CD4-positive, alpha-beta T cell (primary cell): ENCODE results near the gene CXCR2. TPM values are rescaled to one million over a fixed set of nuclear protein-coding genes. Genes with fewer than 3 reads are reported as not detected.
"Not testable (repeated sequence)": the region's sequence is repeated elsewhere in the genome, so short reads cannot be mapped to it uniquely, and the experiment has no call there.

Experiments used
- ATAC-seq: fragments of 200-7000 bp; cut with Tn5 transposase; one replicate; pipeline ENCODE4 v1.10.0; 2022; ENCODE audit warnings: mild to moderate bottlenecking; ENCODE audit not compliant: poor library complexity
- CTCF ChIA-PET: fragments of 350-600 bp; sonication (Branson Sonifier 250); formaldehyde crosslinking; loops from one replicate; lab custom pipeline; 2021; ENCODE audit warnings: antibody characterized with exemption, inconsistent platforms; lab: Charles Lee
- POLR2A ChIA-PET: fragments of 350-600 bp; sonication (Branson Sonifier 250); formaldehyde crosslinking; loops from one replicate; lab custom pipeline; 2021; ENCODE audit warnings: antibody characterized with exemption, inconsistent platforms; lab: Charles Lee
- DNase-seq, 14 experiments: peaks; one replicate each; pipeline ENCODE4 v3.0.0-alpha.2; 2013 to 2020; ENCODE audit warnings: mixed read lengths in 2 of 14
- H3K27ac ChIP-seq, 2 donors: one replicate each; pipeline versions ENCODE4 v1.5.1 to v1.7.0; 2013; ENCODE audit warnings: low read length in 2 of 2, low read depth in 1 of 2, mild to moderate bottlenecking in 1 of 2
- H3K27me3 ChIP-seq, 2 experiments: 1 replicate in 1 of 2; 2 replicates in 1 of 2; pipeline versions ENCODE4 v1.6.1 to v1.7.0; 2013; ENCODE audit warnings: low read length in 2 of 2, control low read depth in 1 of 2, mild to moderate bottlenecking in 1 of 2, moderate library complexity in 1 of 2; ENCODE audit not compliant: insufficient read depth in 2 of 2, control insufficient read depth in 1 of 2
- H3K36me3 ChIP-seq: one replicate; pipeline ENCODE4 v1.6.1; 2013; ENCODE audit warnings: low read length, control low read depth; ENCODE audit not compliant: insufficient read depth
- H3K4me1 ChIP-seq: one replicate; pipeline ENCODE4 v1.6.1; 2013; ENCODE audit warnings: low read length, control low read depth; ENCODE audit not compliant: insufficient read depth
- H3K4me3 ChIP-seq: one replicate; pipeline ENCODE4 v1.5.1; 2013; ENCODE audit warnings: mild to moderate bottlenecking, low read length, moderate library complexity
- H3K9me3 ChIP-seq, 2 experiments: 1 replicate in 1 of 2; 2 replicates in 1 of 2; pipeline versions ENCODE4 v1.6.1 to v1.7.0; 2013; ENCODE audit warnings: low read length in 2 of 2, mild to moderate bottlenecking in 2 of 2, control low read depth in 1 of 2, moderate library complexity in 1 of 2; ENCODE audit not compliant: control insufficient read depth in 1 of 2, insufficient read depth in 1 of 2
- H3K27ac Mint-ChIP-seq: one replicate; pipeline ENCODE4 v1.8.0; 2020; ENCODE audit warnings: mixed read lengths
- H3K27me3 Mint-ChIP-seq: one replicate; pipeline ENCODE4 v1.8.0; 2021; ENCODE audit warnings: mixed read lengths
- H3K36me3 Mint-ChIP-seq: one replicate; pipeline ENCODE4 v1.8.0; 2021; ENCODE audit warnings: low read depth, mixed read lengths
- H3K4me1 Mint-ChIP-seq: one replicate; pipeline ENCODE4 v1.8.0; 2021; ENCODE audit warnings: low read depth, mixed read lengths
- H3K4me3 Mint-ChIP-seq: one replicate; pipeline ENCODE4 v1.8.0; 2020; ENCODE audit warnings: mild to moderate bottlenecking, mixed read lengths
- H3K9me3 Mint-ChIP-seq: one replicate; pipeline ENCODE4 v1.8.0; 2020; ENCODE audit warnings: mixed read lengths
- intact Hi-C, 2 experiments: fragments of 100-400 bp; cut with DNase I in 1 of 2; cut with micrococcal nuclease in 1 of 2; formaldehyde crosslinking; loops; one replicate each; pipeline versions ENCODE4 v1.15.1 to v1.9.0; 2023 to 2025; cut with DNase I, micrococcal nuclease
- total RNA-seq, 174 experiments: library from RNA in 2 of 174; stranded (reverse) in 2 of 174; gene quantifications; one replicate each; pipeline ENCODE4 v1.2.3 and lab custom pipeline; 2021 to 2026
- TF ChIP-seq, protein P1 (sequence below): fragments of 200-600 bp; IDR thresholded peaks from one replicate; pipeline ENCODE4 v1.8.0; 2022; ENCODE audit warnings: antibody characterized with exemption, mild to moderate bottlenecking

Gene CXCR2
- total RNA-seq, 2 experiments from 2014 or later = not detected

GRCh38 chr2:218097975-218098374 is 27.9 kb upstream of the CXCR2 start:
- H3K4me3 Mint-ChIP-seq = no peak overlapping the region
- no peaks in the 10 kb centered on the region for H3K36me3 Mint-ChIP-seq
- no peaks in the 10 kb centered on the region for H3K9me3 Mint-ChIP-seq
- Histone ChIP-seq H3K9me3 (no peaks in the 10 kb centered on the region), H3K27me3 (no peaks in the 10 kb centered on the region), H3K27ac (no peak overlapping the region), H3K4me3 (no peak overlapping the region), H3K36me3 (no peaks in the 10 kb centered on the region), H3K4me1 (no peaks in the 10 kb centered on the region)
- H3K4me1 Mint-ChIP-seq = no peaks in the 10 kb centered on the region
- no peak overlapping the region for H3K27ac Mint-ChIP-seq
- peaks cover 3% of the 10 kb centered on the region for H3K27me3 Mint-ChIP-seq
- intact Hi-C loops = no loop called here
- CTCF ChIA-PET = no interaction called here
- DNase-seq (no peak), ATAC-seq (no peak)
- POLR2A ChIA-PET = no interaction called here
- TF ChIP-seq, protein P1, sequence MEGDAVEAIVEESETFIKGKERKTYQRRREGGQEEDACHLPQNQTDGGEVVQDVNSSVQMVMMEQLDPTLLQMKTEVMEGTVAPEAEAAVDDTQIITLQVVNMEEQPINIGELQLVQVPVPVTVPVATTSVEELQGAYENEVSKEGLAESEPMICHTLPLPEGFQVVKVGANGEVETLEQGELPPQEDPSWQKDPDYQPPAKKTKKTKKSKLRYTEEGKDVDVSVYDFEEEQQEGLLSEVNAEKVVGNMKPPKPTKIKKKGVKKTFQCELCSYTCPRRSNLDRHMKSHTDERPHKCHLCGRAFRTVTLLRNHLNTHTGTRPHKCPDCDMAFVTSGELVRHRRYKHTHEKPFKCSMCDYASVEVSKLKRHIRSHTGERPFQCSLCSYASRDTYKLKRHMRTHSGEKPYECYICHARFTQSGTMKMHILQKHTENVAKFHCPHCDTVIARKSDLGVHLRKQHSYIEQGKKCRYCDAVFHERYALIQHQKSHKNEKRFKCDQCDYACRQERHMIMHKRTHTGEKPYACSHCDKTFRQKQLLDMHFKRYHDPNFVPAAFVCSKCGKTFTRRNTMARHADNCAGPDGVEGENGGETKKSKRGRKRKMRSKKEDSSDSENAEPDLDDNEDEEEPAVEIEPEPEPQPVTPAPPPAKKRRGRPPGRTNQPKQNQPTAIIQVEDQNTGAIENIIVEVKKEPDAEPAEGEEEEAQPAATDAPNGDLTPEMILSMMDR = no peak

DNA sequence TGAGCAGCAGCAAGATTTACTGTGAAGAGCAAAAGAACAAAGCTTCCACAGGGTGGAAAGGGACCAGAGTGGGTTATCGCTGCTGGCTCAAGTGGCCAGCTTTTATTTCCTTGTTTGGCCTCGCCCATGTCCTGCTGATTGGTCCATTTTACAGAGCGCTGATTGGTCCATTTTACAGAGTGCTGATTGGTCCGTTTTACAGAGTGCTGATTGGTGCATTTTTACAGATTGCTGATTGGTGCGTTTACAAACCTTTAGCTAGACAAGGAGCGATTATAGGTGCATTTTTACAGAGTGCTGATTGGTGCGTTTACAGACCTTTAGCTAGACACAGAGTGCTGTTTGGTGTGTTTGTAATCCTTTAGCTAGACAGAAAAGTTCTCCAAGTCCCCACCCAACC is 17.0 kb upstream of the CXCR2 start:
- H3K4me1 Mint-ChIP-seq, H3K36me3 ChIP-seq, DNase-seq, POLR2A ChIA-PET, H3K4me3 ChIP-seq, H3K4me1 ChIP-seq, H3K27ac Mint-ChIP-seq, H3K27me3 ChIP-seq, H3K9me3 Mint-ChIP-seq, H3K27ac ChIP-seq, H3K36me3 Mint-ChIP-seq, CTCF ChIA-PET, ATAC-seq, H3K4me3 Mint-ChIP-seq, intact Hi-C loops: not testable (repeated sequence)
- H3K27me3 Mint-ChIP-seq = peaks cover 58% of the 10 kb centered on the region
- peaks cover 0 to 13% of the 10 kb centered on the region in 2 experiments for H3K9me3 ChIP-seq

DNA sequence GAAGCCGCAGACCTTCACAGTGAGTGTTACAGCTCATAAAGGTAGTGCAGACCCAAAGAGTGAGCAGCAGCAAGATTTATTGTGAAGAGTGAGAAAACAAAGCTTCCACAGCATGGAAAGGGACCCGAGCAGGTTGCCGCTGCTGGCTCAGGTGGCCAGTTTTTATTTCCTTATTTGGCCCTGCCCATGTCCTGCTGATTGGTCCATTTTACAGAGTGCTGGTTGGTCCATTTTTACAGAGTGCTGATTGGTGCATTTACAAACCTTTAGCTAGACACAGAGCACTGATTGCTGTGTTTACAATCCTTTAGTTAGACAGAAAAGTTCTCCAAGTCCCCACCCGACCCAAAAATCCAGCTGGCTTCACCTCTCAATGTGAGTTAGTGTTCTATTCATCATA is 4.0 kb upstream of the CXCR2 start:
- peaks cover 6 to 15% of the 10 kb centered on the region in 2 experiments for H3K9me3 ChIP-seq
- H3K4me3 ChIP-seq, CTCF ChIA-PET, H3K36me3 ChIP-seq, H3K27ac Mint-ChIP-seq, H3K27ac ChIP-seq, POLR2A ChIA-PET, DNase-seq, H3K4me3 Mint-ChIP-seq, H3K4me1 Mint-ChIP-seq, H3K36me3 Mint-ChIP-seq, ATAC-seq, H3K4me1 ChIP-seq, H3K27me3 ChIP-seq, intact Hi-C loops: not testable (repeated sequence)
- Mint-ChIP-seq H3K27me3 (peaks cover 32% of the 10 kb centered on the region), H3K9me3 (peaks cover 15% of the 10 kb centered on the region)

DNA sequence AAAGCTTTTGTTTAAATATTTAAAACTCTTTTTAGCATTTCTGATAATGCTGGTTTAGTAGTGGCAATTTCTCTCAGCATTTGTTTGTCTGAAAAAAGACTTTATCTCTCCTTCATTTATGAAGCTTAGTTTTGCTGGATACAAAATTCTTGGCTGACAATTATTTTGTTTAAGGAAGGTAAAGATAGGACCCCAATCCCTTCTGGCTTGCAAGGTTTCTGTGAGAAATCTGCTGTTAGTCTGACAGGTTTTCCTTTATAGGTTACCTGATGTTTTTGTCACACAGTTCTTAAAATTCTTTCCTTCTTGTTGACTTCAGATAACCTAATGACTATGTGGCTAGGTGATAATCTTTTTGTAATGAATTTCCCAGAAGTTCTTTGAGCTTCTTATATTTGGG is 3.5 kb upstream of the CXCR2 start:
- H3K4me3 ChIP-seq, ATAC-seq, H3K27ac Mint-ChIP-seq, POLR2A ChIA-PET, H3K4me3 Mint-ChIP-seq, H3K36me3 ChIP-seq, DNase-seq, CTCF ChIA-PET, H3K27me3 ChIP-seq, intact Hi-C loops, H3K4me1 Mint-ChIP-seq, H3K36me3 Mint-ChIP-seq, H3K4me1 ChIP-seq, H3K27ac ChIP-seq: not testable (repeated sequence)
- H3K9me3 ChIP-seq = peaks cover 4 to 15% of the 10 kb centered on the region in 2 experiments
- Mint-ChIP-seq H3K27me3 (peaks cover 32% of the 10 kb centered on the region), H3K9me3 (peaks cover 15% of the 10 kb centered on the region)
